ENCODE data around the gene EIF4E1B. TPM values are rescaled to one million over a fixed set of nuclear protein-coding genes. Genes with fewer than 3 reads are reported as not detected.
"Not testable (repeated sequence)": the region's sequence is repeated elsewhere in the genome, so short reads cannot be mapped to it uniquely, and the experiment has no call there.

EIF4E1B gene
- total RNA-seq, 4 donors from 2014 or later, result not detected

DNA sequence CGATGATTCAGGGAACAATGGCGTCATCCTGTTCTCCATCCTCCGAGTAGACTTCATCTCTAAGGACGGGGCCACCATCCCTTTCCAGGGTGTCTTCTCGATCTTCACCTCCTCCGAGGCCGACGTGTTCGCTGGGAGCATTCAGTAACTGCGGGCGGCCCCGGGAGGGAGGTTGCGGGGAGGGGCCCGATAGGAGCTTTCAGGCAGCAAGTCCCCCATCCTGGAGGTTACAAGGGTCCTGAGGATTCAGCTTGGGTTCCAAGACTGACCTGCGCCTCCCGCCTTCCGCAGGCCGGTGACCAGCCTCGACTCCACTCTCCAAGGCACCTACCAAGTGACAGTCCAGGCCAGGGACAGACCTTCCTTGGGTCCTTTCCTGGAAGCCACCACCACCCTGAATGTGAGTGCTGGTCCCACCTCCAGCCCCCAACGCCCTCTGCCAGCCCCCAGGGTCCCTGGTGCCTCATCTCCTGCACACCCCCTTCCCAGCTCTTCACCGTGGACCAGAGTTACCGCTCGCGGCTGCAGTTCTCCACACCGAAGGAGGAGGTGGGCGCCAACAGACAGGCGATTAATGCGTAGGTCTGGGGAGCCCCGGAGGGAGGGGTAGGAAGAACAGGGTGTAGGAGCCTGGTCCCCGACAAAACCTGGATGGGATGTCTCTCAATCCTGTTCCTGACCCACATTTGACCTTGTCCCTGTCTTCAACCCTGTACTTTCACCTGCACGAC lies 41.3 kb upstream of the EIF4E1B start:
- 87 to 88% methylated on average over 31 of the region's 31 CpGs for WGBS, 2 donors
- H3K4me1 ChIP-seq, result no peaks in the 10 kb centered on the region
- H3K27ac ChIP-seq, result no peak overlapping the region
- no peaks in the 10 kb centered on the region for H3K27me3 ChIP-seq
- peaks cover 0 to 4% (median 0%) of the 10 kb centered on the region in 3 donors for H3K36me3 ChIP-seq
- peaks cover 0 to 25% (median 0%) of the 10 kb centered on the region in 4 donors for H3K9me3 ChIP-seq
- no peak for DNase-seq (ENCODE audit: low spot score in 2 of 2)
- no peak overlapping the region for H3K4me3 ChIP-seq
- TF ChIP-seq EP300 (IDR thresholded peaks at IDR 0.05) (no peak), POLR2A (IDR thresholded peaks at IDR 0.05) (no peak)
- TF ChIP-seq, protein P1, sequence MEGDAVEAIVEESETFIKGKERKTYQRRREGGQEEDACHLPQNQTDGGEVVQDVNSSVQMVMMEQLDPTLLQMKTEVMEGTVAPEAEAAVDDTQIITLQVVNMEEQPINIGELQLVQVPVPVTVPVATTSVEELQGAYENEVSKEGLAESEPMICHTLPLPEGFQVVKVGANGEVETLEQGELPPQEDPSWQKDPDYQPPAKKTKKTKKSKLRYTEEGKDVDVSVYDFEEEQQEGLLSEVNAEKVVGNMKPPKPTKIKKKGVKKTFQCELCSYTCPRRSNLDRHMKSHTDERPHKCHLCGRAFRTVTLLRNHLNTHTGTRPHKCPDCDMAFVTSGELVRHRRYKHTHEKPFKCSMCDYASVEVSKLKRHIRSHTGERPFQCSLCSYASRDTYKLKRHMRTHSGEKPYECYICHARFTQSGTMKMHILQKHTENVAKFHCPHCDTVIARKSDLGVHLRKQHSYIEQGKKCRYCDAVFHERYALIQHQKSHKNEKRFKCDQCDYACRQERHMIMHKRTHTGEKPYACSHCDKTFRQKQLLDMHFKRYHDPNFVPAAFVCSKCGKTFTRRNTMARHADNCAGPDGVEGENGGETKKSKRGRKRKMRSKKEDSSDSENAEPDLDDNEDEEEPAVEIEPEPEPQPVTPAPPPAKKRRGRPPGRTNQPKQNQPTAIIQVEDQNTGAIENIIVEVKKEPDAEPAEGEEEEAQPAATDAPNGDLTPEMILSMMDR (IDR thresholded peaks at IDR 0.05), result no peak

DNA sequence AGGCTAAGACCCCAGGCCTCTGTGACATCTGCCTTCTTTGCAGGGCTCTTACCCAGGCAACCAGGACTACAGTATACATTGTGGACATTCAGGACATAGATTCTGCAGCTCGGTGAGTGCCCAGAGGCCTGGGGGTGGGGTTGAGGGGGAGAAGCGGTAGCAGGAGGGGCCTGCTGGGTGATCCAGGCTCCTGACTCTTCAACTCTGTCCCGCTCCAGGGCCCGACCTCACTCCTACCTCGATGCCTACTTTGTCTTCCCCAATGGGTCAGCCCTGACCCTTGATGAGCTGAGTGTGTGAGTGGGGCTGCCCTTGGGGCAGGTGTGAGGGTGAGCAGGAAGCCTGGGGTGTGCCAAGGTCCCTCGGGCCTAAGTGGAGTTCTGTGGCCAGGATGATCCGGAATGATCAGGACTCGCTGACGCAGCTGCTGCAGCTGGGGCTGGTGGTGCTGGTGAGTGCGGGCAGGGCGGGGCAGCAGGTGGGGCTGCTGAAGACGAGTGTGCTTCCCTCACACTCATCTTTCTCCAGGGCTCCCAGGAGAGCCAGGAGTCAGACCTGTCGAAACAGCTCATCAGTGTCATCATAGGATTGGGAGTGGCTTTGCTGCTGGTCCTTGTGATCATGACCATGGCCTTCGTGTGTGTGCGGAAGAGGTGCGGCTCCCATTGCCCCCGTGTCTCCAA lies 40.3 kb upstream of the EIF4E1B start:
- Histone ChIP-seq H3K36me3 (no peaks in the 10 kb centered on the region), H3K4me1 (no peaks in the 10 kb centered on the region), H3K9me3 (peaks cover 0 to 16% (median 0%) of the 10 kb centered on the region in 4 donors), H3K4me3 (no peak overlapping the region), H3K27me3 (peaks cover 0 to 5% of the 10 kb centered on the region in 2 donors), H3K27ac (no peak overlapping the region)
- no peak for DNase-seq (ENCODE audit: low spot score in 2 of 2)
- 75 to 85% methylated on average over 16 of the region's 17 CpGs for WGBS, 2 donors
- TF ChIP-seq, protein P1 (IDR thresholded peaks at IDR 0.05), result no peak
- no peak for TF ChIP-seq EP300 (IDR thresholded peaks at IDR 0.05)
- TF ChIP-seq POLR2A (IDR thresholded peaks at IDR 0.05), result no peak

DNA sequence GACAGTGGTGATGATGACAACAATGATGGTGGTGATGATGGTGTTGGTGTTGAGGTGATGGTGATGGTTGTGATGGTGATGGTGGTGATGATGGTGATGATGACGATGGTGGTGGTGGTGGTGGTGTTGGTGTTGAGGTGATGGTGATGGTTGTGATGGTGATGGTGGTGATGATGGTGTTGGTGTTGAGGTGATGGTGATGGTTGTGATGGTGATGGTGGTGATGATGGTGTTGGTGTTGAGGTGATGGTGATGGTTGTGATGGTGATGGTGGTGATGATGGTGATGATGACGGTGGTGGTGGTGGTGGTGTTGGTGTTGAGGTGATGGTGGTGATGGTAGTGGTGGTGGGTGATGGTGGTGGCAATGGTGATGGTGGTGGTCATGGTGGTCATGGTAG lies 38.8 kb upstream of the EIF4E1B start:
- not testable (repeated sequence) for H3K36me3 ChIP-seq; DNase-seq (ENCODE audit: low spot score in 2 of 2); H3K4me3 ChIP-seq; H3K4me1 ChIP-seq; H3K27ac ChIP-seq; H3K9me3 ChIP-seq
- 19 to 27% methylated on average over 2 of the region's 2 CpGs for WGBS, 2 donors
- H3K27me3 ChIP-seq, result peaks cover 0 to 19% of the 10 kb centered on the region in 2 donors

DNA sequence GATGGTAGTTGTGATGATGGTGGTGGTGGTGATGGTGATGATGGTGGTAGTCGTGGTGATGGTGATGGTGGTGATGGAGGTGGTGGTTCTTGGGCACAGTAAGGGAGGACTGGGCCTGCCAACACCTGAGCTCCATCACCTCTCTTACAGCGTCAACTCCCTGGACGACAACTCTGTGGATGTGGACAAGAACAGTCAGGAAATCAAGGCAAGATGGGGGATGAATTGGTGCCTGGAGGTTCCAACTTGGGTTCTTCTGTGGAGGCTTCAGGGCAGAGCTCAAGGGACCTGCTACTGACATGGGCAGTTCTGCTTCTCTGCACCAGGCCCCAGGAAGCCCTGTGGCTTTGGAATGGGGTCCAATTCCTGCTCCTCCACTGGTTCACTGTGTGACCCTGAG lies 37.9 kb upstream of the EIF4E1B start:
- Histone ChIP-seq H3K27ac (no peak overlapping the region), H3K4me1 (peaks cover 0 to 10% (median 1%) of the 10 kb centered on the region in 4 donors), H3K9me3 (no peaks in the 10 kb centered on the region), H3K4me3 (no peak overlapping the region), H3K27me3 (peaks cover 0 to 19% of the 10 kb centered on the region in 2 donors), H3K36me3 (no peaks in the 10 kb centered on the region)
- 92 to 95% methylated on average over 3 of the region's 3 CpGs for WGBS, 2 donors
- no peak for DNase-seq (ENCODE audit: low spot score in 2 of 2)
- TF ChIP-seq POLR2A (IDR thresholded peaks at IDR 0.05) (no peak), EP300 (IDR thresholded peaks at IDR 0.05) (no peak)
- TF ChIP-seq, protein P1 (IDR thresholded peaks at IDR 0.05), result no peak

DNA sequence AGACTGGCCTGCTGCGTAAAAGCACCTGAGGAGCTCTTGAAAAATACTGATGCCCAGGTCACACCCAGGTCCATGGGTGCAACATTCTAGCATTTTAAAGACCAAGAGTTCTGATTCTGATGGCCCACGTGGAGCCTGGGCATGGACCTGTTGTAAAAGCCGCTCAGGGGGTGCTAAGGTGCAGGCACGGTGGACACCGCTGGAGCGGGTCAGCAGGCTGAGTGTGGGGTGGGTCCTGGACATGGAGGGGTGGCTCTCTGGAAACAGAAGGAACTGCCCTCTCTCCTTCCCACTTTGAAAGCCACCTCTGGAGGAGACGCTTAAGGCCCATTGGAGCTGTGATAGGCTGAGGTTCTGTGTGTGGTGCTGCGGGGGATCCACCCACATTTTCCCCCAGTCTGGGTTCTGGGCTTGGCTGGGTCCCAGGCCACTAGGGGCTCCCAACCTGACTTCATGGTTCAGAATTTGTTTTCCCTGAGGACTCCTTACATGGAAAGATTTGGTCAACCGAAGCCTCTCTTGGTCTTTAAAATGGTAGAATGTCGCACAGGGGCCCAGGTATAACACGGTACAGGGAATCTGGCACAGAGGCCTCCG lies 37.1 kb upstream of the EIF4E1B start:
- Histone ChIP-seq H3K9me3 (no peaks in the 10 kb centered on the region), H3K27ac (no peak overlapping the region), H3K36me3 (no peaks in the 10 kb centered on the region), H3K27me3 (peaks cover 0 to 26% of the 10 kb centered on the region in 2 donors), H3K4me1 (peaks cover 0 to 10% (median 1%) of the 10 kb centered on the region in 4 donors), H3K4me3 (no peak overlapping the region)
- WGBS, 2 donors, result 87 to 92% methylated on average over 12 of the region's 12 CpGs
- no peak for DNase-seq (ENCODE audit: low spot score in 2 of 2)
- TF ChIP-seq POLR2A (IDR thresholded peaks at IDR 0.05) (no peak), EP300 (IDR thresholded peaks at IDR 0.05) (no peak)
- TF ChIP-seq, protein P1 (IDR thresholded peaks at IDR 0.05), result no peak

Measured in tibial nerve (tissue), 4 donors.